Measurements from ENCODE around the gene NUCB1.
A peak's percentile ranks its signal among the peaks of the same experiment; 100 is the strongest.

The NUCB1 gene

GRCh38 chr19:48964205-48965039 lies 64.3 kb downstream of the NUCB1 start:
- 21 to 27% methylated on average over 15 to 19 of the region's 19 CpGs for WGBS, 2 experiments (ENCODE audit: insufficient coverage in 2 of 2)
- peak overlapping the region; percentile 18 for H3K4me3 ChIP-seq (ENCODE audit: extremely low read depth, insufficient read depth, low read length, poor library complexity, severe bottlenecking)
- peak overlapping the region; percentile 97 for H3K27ac ChIP-seq (ENCODE audit: low read depth, low read length, severe bottlenecking)
- H3K36me3 ChIP-seq (ENCODE audit: control insufficient read depth, insufficient read depth, low read length), result peaks cover 49% of the 10 kb centered on the region
- H3K9me3 ChIP-seq (ENCODE audit: control insufficient read depth, low read length), result no peaks in the 10 kb centered on the region
- H3K4me1 ChIP-seq (ENCODE audit: control insufficient read depth, insufficient read depth, low read length, poor library complexity, severe bottlenecking), result peaks cover 25% of the 10 kb centered on the region

DNA sequence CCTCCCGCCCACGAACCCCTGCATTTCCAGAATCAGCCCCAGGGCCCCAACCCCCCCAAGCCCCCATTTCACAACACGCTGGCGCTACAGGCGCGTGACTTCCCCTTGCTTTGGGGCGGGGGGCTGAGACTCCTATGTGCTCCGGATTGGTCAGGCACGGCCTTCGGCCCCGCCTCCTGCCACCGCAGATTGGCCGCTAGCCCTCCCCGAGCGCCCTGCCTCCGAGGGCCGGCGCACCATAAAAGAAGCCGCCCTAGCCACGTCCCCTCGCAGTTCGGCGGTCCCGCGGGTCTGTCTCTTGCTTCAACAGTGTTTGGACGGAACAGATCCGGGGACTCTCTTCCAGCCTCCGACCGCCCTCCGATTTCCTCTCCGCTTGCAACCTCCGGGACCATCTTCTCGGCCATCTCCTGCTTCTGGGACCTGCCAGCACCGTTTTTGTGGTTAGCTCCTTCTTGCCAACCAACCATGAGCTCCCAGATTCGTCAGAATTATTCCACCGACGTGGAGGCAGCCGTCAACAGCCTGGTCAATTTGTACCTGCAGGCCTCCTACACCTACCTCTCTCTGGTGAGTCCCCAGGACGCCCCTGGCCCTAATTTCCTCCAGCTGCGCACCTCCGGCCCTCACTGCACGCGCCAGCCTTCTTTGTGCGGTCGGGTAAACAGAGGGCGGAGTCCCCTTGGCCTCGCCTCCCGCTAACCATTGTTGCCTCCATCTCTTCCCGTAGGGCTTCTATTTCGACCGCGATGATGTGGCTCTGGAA lies 65.1 kb downstream of the NUCB1 start, which contains the start of gene FTL:
FTL (plus strand) TSS at position 270 of the 766 bp plus-strand sequence; CDS start at position 469, 199 bp downstream.
- Histone ChIP-seq H3K4me3 (ENCODE audit: extremely low read depth, insufficient read depth, low read length, poor library complexity, severe bottlenecking) (peak within 1 kb of the TSS; percentile 90), H3K4me1 (ENCODE audit: control insufficient read depth, insufficient read depth, low read length, poor library complexity, severe bottlenecking) (peaks cover 25% of the 10 kb centered on the region), H3K9me3 (ENCODE audit: control insufficient read depth, low read length) (no peaks in the 10 kb centered on the region), H3K27ac (ENCODE audit: low read depth, low read length, severe bottlenecking) (peak within 1 kb of the TSS; percentile 97), H3K36me3 (ENCODE audit: control insufficient read depth, insufficient read depth, low read length) (peaks cover 52% of the 10 kb centered on the region)
- 0% methylated on average over 31 to 46 of the region's 52 CpGs for WGBS, 2 experiments (ENCODE audit: insufficient coverage in 2 of 2)

- WGBS, 2 experiments (ENCODE audit: insufficient coverage in 2 of 2), result 13 to 17% methylated on average over 28 to 31 of the region's 36 CpGs
These were observed 65.9 kb downstream of the NUCB1 start for GRCh38 chr19:48965806-48966540.

GRCh38 chr19:48966541-48967345 lies 66.6 kb downstream of the NUCB1 start:
- H3K27ac ChIP-seq (ENCODE audit: low read depth, low read length, severe bottlenecking), result no peak overlapping the region
- no peaks in the 10 kb centered on the region for H3K9me3 ChIP-seq (ENCODE audit: control insufficient read depth, low read length)
- WGBS, 2 experiments (ENCODE audit: insufficient coverage in 2 of 2), result 83 to 93% methylated on average over 3 to 8 of the region's 10 CpGs
- peak overlapping the region; percentile 90 for H3K4me3 ChIP-seq (ENCODE audit: extremely low read depth, insufficient read depth, low read length, poor library complexity, severe bottlenecking)
- peaks cover 46% of the 10 kb centered on the region for H3K36me3 ChIP-seq (ENCODE audit: control insufficient read depth, insufficient read depth, low read length)
- H3K4me1 ChIP-seq (ENCODE audit: control insufficient read depth, insufficient read depth, low read length, poor library complexity, severe bottlenecking), result peaks cover 25% of the 10 kb centered on the region

More at GRCh38 chr19:48965806-48966540, 65.9 kb downstream of the NUCB1 start:
- H3K27ac ChIP-seq (ENCODE audit: low read depth, low read length, severe bottlenecking), result peak overlapping the region; percentile 80
- H3K4me3 ChIP-seq (ENCODE audit: extremely low read depth, insufficient read depth, low read length, poor library complexity, severe bottlenecking), result peak overlapping the region; percentile 90
- H3K36me3 ChIP-seq (ENCODE audit: control insufficient read depth, insufficient read depth, low read length), result peaks cover 52% of the 10 kb centered on the region
- peaks cover 25% of the 10 kb centered on the region for H3K4me1 ChIP-seq (ENCODE audit: control insufficient read depth, insufficient read depth, low read length, poor library complexity, severe bottlenecking)
- H3K9me3 ChIP-seq (ENCODE audit: control insufficient read depth, low read length), result no peaks in the 10 kb centered on the region

GRCh38 chr19:48967346-48968178 lies 67.5 kb downstream of the NUCB1 start:
- 96 to 99% methylated on average over 11 to 13 of the region's 14 CpGs for WGBS, 2 experiments (ENCODE audit: insufficient coverage in 2 of 2)
- peak overlapping the region; percentile 90 for H3K4me3 ChIP-seq (ENCODE audit: extremely low read depth, insufficient read depth, low read length, poor library complexity, severe bottlenecking)

GRCh38 chr19:48968179-48968661 lies 68.1 kb downstream of the NUCB1 start:
- no peaks in the 10 kb centered on the region for H3K9me3 ChIP-seq (ENCODE audit: control insufficient read depth, low read length)
- no peak overlapping the region for H3K4me3 ChIP-seq (ENCODE audit: extremely low read depth, insufficient read depth, low read length, poor library complexity, severe bottlenecking)
- peaks cover 59% of the 10 kb centered on the region for H3K36me3 ChIP-seq (ENCODE audit: control insufficient read depth, insufficient read depth, low read length)
- peaks cover 16% of the 10 kb centered on the region for H3K4me1 ChIP-seq (ENCODE audit: control insufficient read depth, insufficient read depth, low read length, poor library complexity, severe bottlenecking)
- 100% methylated on average over 2 to 3 of the region's 4 CpGs for WGBS, 2 experiments (ENCODE audit: insufficient coverage in 2 of 2)
- no peak overlapping the region for H3K27ac ChIP-seq (ENCODE audit: low read depth, low read length, severe bottlenecking)

More at GRCh38 chr19:48967346-48968178, 67.5 kb downstream of the NUCB1 start:
- Histone ChIP-seq H3K36me3 (ENCODE audit: control insufficient read depth, insufficient read depth, low read length) (peaks cover 52% of the 10 kb centered on the region), H3K27ac (ENCODE audit: low read depth, low read length, severe bottlenecking) (peak overlapping the region; percentile 43), H3K9me3 (ENCODE audit: control insufficient read depth, low read length) (no peaks in the 10 kb centered on the region), H3K4me1 (ENCODE audit: control insufficient read depth, insufficient read depth, low read length, poor library complexity, severe bottlenecking) (peaks cover 22% of the 10 kb centered on the region)

GRCh38 chr19:48968813-48969218 lies 68.7 kb downstream of the NUCB1 start:
- no peak overlapping the region for H3K27ac ChIP-seq (ENCODE audit: low read depth, low read length, severe bottlenecking)
- no peak overlapping the region for H3K4me3 ChIP-seq (ENCODE audit: extremely low read depth, insufficient read depth, low read length, poor library complexity, severe bottlenecking)
- peaks cover 62% of the 10 kb centered on the region for H3K36me3 ChIP-seq (ENCODE audit: control insufficient read depth, insufficient read depth, low read length)
- WGBS, 2 experiments (ENCODE audit: insufficient coverage in 2 of 2), result 96 to 100% methylated on average over 11 to 15 of the region's 15 CpGs
- peaks cover 10% of the 10 kb centered on the region for H3K4me1 ChIP-seq (ENCODE audit: control insufficient read depth, insufficient read depth, low read length, poor library complexity, severe bottlenecking)
- no peaks in the 10 kb centered on the region for H3K9me3 ChIP-seq (ENCODE audit: control insufficient read depth, low read length)

DNA sequence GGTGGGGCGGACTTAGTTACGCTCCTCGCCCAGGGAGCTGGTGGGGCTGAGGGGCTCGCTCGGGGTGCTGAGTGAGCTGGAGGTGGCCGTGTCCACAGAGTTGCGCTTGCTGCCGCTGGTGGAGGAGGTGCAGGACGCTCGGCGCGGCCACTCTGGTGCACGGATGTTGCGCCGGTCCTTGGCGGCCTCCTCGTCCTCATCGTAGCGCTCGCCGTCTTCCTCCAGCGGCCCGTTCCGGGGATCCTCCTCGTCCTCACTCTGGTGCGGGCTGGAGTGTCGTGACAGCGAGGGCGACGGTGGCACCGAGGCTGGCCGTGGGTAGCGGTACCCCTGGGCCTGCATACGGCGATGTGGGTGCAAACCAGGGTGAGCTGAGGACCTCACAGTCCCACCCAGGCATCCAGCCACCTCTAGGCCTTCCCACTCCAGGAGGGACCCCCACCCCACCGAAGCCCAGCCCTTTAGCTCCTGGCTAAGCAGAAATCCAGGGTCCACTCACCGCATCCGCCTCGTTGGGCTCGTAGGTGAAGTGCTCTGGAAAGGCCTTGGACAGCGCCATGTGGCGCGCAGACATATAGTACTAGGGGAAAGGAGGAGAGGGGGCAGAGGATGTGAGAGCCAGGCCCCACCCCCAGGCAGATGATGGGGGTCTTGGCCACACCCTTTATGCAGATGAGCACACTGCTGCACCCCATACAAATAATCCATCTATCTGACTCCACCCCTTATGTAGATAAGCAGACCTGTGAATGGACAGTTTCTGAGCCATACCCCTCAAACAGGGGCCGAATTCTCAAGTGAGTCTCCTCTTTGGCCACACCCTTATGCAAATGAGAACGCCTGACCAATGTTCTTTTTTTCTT lies 69.4 kb downstream of the NUCB1 start:
- H3K27ac ChIP-seq (ENCODE audit: low read depth, low read length, severe bottlenecking), result no peak overlapping the region
- no peaks in the 10 kb centered on the region for H3K9me3 ChIP-seq (ENCODE audit: control insufficient read depth, low read length)
- 95 to 98% methylated on average over 27 to 36 of the region's 45 CpGs for WGBS, 2 experiments (ENCODE audit: insufficient coverage in 2 of 2)
- H3K36me3 ChIP-seq (ENCODE audit: control insufficient read depth, insufficient read depth, low read length), result peaks cover 69% of the 10 kb centered on the region
- H3K4me3 ChIP-seq (ENCODE audit: extremely low read depth, insufficient read depth, low read length, poor library complexity, severe bottlenecking), result no peak overlapping the region
- H3K4me1 ChIP-seq (ENCODE audit: control insufficient read depth, insufficient read depth, low read length, poor library complexity, severe bottlenecking), result peaks cover 3% of the 10 kb centered on the region
